Trophoblast cell (in vitro differentiated cells and primary cell): ENCODE measurements around the gene PIP5K1B.

ENCODE experiments used
- DNase-seq, 2 donors: peaks; one replicate each; pipeline ENCODE4 v3.0.0-alpha.2; 2016
- H2AFZ ChIP-seq: 2 replicates; pipeline ENCODE4 v1.6.1; 2013; ENCODE audit warnings: low read length, moderate library complexity, mild to moderate bottlenecking; ENCODE audit not compliant: insufficient read depth, poor library complexity
- H2AK5ac ChIP-seq: 2 replicates; pipeline ENCODE4 v1.6.1; 2013; ENCODE audit warnings: mild to moderate bottlenecking, low read length
- H2BK120ac ChIP-seq: 2 replicates; pipeline ENCODE4 v1.6.1; 2013; ENCODE audit warnings: low read length, mild to moderate bottlenecking, moderate library complexity; ENCODE audit not compliant: insufficient read depth, poor library complexity
- H2BK12ac ChIP-seq: 2 replicates; pipeline ENCODE4 v1.6.1; 2013; ENCODE audit warnings: mild to moderate bottlenecking, low read length, moderate library complexity
- H2BK5ac ChIP-seq: 2 replicates; pipeline ENCODE4 v1.6.1; 2013; ENCODE audit warnings: low read length, low read depth, moderate library complexity, mild to moderate bottlenecking; ENCODE audit not compliant: poor library complexity
- H3K14ac ChIP-seq: 2 replicates; pipeline ENCODE4 v1.6.1; 2013; ENCODE audit warnings: mild to moderate bottlenecking, low read length
- H3K18ac ChIP-seq: 2 replicates; pipeline ENCODE4 v1.6.1; 2013; ENCODE audit warnings: mild to moderate bottlenecking, low read length
- H3K23ac ChIP-seq: 2 replicates; pipeline ENCODE4 v1.6.1; 2013; ENCODE audit warnings: low read length
- H3K27ac ChIP-seq: 2 replicates; pipeline ENCODE4 v1.5.1; 2013; ENCODE audit warnings: low read depth, mild to moderate bottlenecking, inconsistent platforms, low read length, moderate library complexity
- H3K27me3 ChIP-seq: 2 replicates; pipeline ENCODE4 v1.6.1; 2013; ENCODE audit warnings: inconsistent platforms, mild to moderate bottlenecking, low read length, moderate library complexity; ENCODE audit not compliant: insufficient read depth
- H3K36me3 ChIP-seq, 2 experiments: 1 replicate in 1 of 2; 2 replicates in 1 of 2; pipeline ENCODE4 v1.6.1; 2013; ENCODE audit warnings: low read length in 2 of 2, mild to moderate bottlenecking in 2 of 2, moderate library complexity in 1 of 2; ENCODE audit not compliant: insufficient read depth in 2 of 2, control insufficient read depth in 1 of 2
- H3K4ac ChIP-seq: 2 replicates; pipeline ENCODE4 v1.6.1; 2013; ENCODE audit warnings: low read depth, mild to moderate bottlenecking, low read length, moderate library complexity
- H3K4me1 ChIP-seq, 2 experiments: 1 replicate in 1 of 2; 2 replicates in 1 of 2; pipeline ENCODE4 v1.6.1; 2013; ENCODE audit warnings: low read length in 2 of 2, mild to moderate bottlenecking in 2 of 2, moderate library complexity in 1 of 2; ENCODE audit not compliant: insufficient read depth in 2 of 2, control insufficient read depth in 1 of 2
- H3K4me2 ChIP-seq: 2 replicates; pipeline ENCODE4 v1.6.1; 2013; ENCODE audit warnings: inconsistent platforms, mild to moderate bottlenecking, low read length, moderate library complexity
- H3K4me3 ChIP-seq: 2 replicates; pipeline ENCODE4 v1.5.1; 2013; ENCODE audit warnings: mild to moderate bottlenecking, low read depth, low read length, inconsistent platforms
- H3K79me1 ChIP-seq: one replicate; pipeline ENCODE4 v1.6.1; 2013; ENCODE audit warnings: low read length
- H3K79me2 ChIP-seq: 2 replicates; pipeline ENCODE4 v1.6.1; 2013; ENCODE audit warnings: low read length, mild to moderate bottlenecking; ENCODE audit not compliant: control insufficient read depth, insufficient read depth, poor library complexity
- H3K9ac ChIP-seq: 2 replicates; pipeline ENCODE4 v1.6.1; 2013; ENCODE audit warnings: mild to moderate bottlenecking, low read length
- H3K9me3 ChIP-seq: 2 replicates; pipeline ENCODE4 v1.6.1; 2013; ENCODE audit warnings: low read depth, mild to moderate bottlenecking, control low read depth, inconsistent platforms, low read length; ENCODE audit not compliant: insufficient read depth
- H4K12ac ChIP-seq: 2 replicates; pipeline ENCODE4 v1.6.1; 2013; ENCODE audit warnings: low read depth, mild to moderate bottlenecking, low read length, moderate library complexity
- H4K8ac ChIP-seq: 2 replicates; pipeline ENCODE4 v1.6.1; 2013; ENCODE audit warnings: low read depth, mild to moderate bottlenecking, low read length, moderate library complexity
- H4K91ac ChIP-seq: one replicate; pipeline ENCODE4 v1.6.1; 2013; ENCODE audit warnings: low read depth, mild to moderate bottlenecking, low read length, moderate library complexity
- WGBS: extraction: QIAGEN DNeasy Blood & Tissue Kit; methylation state at CpG from one replicate; pipeline ENCODE4 v1.1.7; 2013; ENCODE audit warnings: missing lambda C conversion rate; ENCODE audit not compliant: insufficient read length, insufficient coverage; ENCODE audit errors: extremely low coverage; 5-methylcytosine and 5-hydroxymethylcytosine counted together

Gene PIP5K1B

DNA sequence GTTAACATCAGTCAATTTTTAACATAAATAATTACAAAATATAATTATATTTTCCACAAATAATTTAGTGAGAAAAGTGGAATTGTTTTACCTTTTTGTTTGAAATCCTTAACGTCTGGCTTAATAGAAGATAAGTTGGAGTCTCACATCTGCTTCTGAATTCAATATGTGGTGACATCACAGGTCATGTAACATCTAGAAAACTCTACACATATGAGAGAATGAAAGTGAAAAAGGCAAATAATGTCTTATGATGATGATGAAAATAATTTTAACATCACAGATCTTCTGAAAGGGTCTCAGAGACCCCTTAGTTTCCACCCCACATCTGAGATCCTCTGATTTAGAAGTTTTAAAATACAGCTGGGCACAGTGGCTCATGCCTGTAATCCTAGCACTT is 227.4 kb downstream of the PIP5K1B start:
- no peak overlapping the region for H2AK5ac ChIP-seq
- no peak overlapping the region for H4K12ac ChIP-seq
- H2BK12ac ChIP-seq, result no peak overlapping the region
- no peak overlapping the region for H2BK120ac ChIP-seq
- no peak overlapping the region for H3K23ac ChIP-seq
- WGBS, result no CpG with 5 or more reads among the region's 1 CpG
- no peaks in the 10 kb centered on the region for H3K79me2 ChIP-seq
- H3K9me3 ChIP-seq, result no peaks in the 10 kb centered on the region
- H4K8ac ChIP-seq, result no peak overlapping the region
- no peak for DNase-seq
- no peak overlapping the region for H3K14ac ChIP-seq
- H2AFZ ChIP-seq, result no peak overlapping the region
- H3K4me1 ChIP-seq, result no peaks in the 10 kb centered on the region
- H3K4ac ChIP-seq, result no peak overlapping the region
- no peak overlapping the region for H4K91ac ChIP-seq
- H3K36me3 ChIP-seq, result no peaks in the 10 kb centered on the region
- no peak overlapping the region for H3K27ac ChIP-seq
- H3K79me1 ChIP-seq, result no peaks in the 10 kb centered on the region
- H3K27me3 ChIP-seq, result no peaks in the 10 kb centered on the region
- no peak overlapping the region for H3K18ac ChIP-seq
- H2BK5ac ChIP-seq, result no peak overlapping the region
- no peak overlapping the region for H3K4me2 ChIP-seq
- H3K4me3 ChIP-seq, result no peak overlapping the region
- no peak overlapping the region for H3K9ac ChIP-seq

DNA sequence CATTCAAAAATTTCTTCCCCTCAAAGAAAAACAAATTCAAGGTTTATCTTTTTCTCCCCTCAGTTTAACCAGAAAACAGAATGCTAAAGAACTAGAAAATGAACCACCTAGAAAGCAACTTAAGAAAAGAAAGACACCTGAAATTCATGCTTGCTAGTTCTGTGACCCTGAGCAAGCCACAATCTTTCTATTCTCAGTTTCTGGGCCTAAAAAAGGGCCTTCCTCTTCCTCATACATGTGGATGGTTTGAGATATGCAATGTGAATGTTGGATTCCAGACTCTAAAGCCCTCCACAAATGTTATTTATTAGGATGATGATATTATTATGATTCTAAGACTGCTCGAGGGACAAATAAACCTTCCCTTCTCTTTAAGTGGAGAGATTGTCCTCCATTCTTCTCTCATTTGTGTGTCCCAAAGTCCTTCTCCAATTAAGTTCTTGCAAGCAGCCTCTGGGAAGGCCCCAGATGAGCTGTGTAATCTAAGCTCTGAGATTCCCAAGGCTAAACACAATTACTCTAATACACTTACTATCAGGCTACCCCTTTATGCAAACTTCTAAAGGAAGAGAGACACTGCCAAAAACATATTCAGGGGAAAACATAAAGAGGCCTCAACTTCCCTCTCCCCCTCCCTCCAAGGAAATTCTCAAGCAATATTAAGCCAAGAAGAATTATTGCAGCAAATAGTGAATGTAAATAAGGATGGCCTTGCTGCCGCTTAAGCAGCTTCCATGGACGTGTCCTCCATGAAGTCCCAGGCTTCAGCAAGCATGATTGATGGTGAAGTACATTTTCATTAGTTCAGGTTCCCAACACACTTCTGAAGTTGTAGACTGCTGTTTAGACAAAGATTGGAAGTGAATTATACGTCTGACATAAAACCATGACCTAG is 228.6 kb downstream of the PIP5K1B start:
- Histone ChIP-seq H3K27me3 (no peaks in the 10 kb centered on the region), H3K79me2 (no peaks in the 10 kb centered on the region), H2BK120ac (no peak overlapping the region), H3K4me1 (no peaks in the 10 kb centered on the region), H3K4ac (no peak overlapping the region), H3K9me3 (no peaks in the 10 kb centered on the region), H3K4me3 (no peak overlapping the region), H3K18ac (no peak overlapping the region), H2AFZ (no peak overlapping the region), H4K8ac (no peak overlapping the region), H3K79me1 (no peaks in the 10 kb centered on the region), H3K9ac (no peak overlapping the region), H2AK5ac (no peak overlapping the region), H3K36me3 (no peaks in the 10 kb centered on the region), H3K14ac (no peak overlapping the region), H3K27ac (no peak overlapping the region), H4K91ac (no peak overlapping the region), H2BK5ac (no peak overlapping the region), H4K12ac (no peak overlapping the region), H3K23ac (no peak overlapping the region), H2BK12ac (no peak overlapping the region), H3K4me2 (no peak overlapping the region)
- no peak for DNase-seq
- no CpG with 5 or more reads among the region's 4 CpGs for WGBS

DNA sequence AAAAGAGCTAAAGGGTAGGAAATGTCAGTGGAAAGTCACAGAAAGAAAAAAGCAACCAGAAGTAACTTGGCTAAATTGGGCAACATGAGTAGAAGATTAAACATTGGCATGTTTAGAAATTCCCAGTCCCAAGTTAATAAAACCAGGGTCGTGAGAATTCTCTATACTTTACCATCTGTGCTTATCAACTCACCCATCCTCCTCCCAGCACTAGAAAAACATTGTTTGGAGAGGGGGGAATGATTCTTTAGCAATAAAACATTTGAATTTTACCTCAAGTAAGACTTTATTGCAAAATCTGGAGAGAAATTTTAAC is 229.2 kb downstream of the PIP5K1B start:
- Histone ChIP-seq H3K27me3 (no peaks in the 10 kb centered on the region), H4K8ac (no peak overlapping the region), H3K18ac (no peak overlapping the region), H3K9ac (no peak overlapping the region), H3K79me2 (no peaks in the 10 kb centered on the region), H3K4me2 (no peak overlapping the region), H3K14ac (no peak overlapping the region), H2BK5ac (no peak overlapping the region), H3K4ac (no peak overlapping the region), H4K12ac (no peak overlapping the region), H3K4me3 (no peak overlapping the region), H2BK120ac (no peak overlapping the region), H3K23ac (no peak overlapping the region), H3K27ac (no peak overlapping the region), H4K91ac (no peak overlapping the region), H3K4me1 (no peaks in the 10 kb centered on the region), H3K79me1 (no peaks in the 10 kb centered on the region), H2AK5ac (no peak overlapping the region), H2BK12ac (no peak overlapping the region), H2AFZ (no peak overlapping the region), H3K36me3 (no peaks in the 10 kb centered on the region), H3K9me3 (no peaks in the 10 kb centered on the region)
- no CpG with 5 or more reads among the region's 1 CpG for WGBS
- no peak for DNase-seq

- Histone ChIP-seq H3K27ac (no peak overlapping the region), H2AFZ (no peak overlapping the region), H3K79me1 (no peaks in the 10 kb centered on the region), H2BK120ac (no peak overlapping the region), H4K8ac (no peak overlapping the region), H3K79me2 (no peaks in the 10 kb centered on the region), H4K91ac (no peak overlapping the region), H3K27me3 (no peaks in the 10 kb centered on the region), H4K12ac (no peak overlapping the region), H3K18ac (no peak overlapping the region), H3K23ac (peak overlapping the region; percentile 1), H2BK12ac (no peak overlapping the region), H3K4me1 (no peaks in the 10 kb centered on the region), H3K4me3 (no peak overlapping the region), H3K36me3 (peaks cover 0 to 3% of the 10 kb centered on the region in 2 experiments), H3K4me2 (no peak overlapping the region), H3K4ac (no peak overlapping the region), H3K14ac (no peak overlapping the region), H3K9ac (no peak overlapping the region), H3K9me3 (no peaks in the 10 kb centered on the region), H2BK5ac (no peak overlapping the region), H2AK5ac (no peak overlapping the region)
- WGBS, result no CpG with 5 or more reads among the region's 6 CpGs
- DNase-seq, result no peak
Observed at GRCh38 chr9:68940573-68940972, 235.5 kb downstream of the PIP5K1B start.
